ENCODE data around the gene PCSK2. TPM values are rescaled to one million over a fixed set of nuclear protein-coding genes. Genes with fewer than 3 reads are reported as not detected.

Gene PCSK2
- total RNA-seq, 2 donors from 2014 or later, result 1.4 to 1.5 TPM

DNA sequence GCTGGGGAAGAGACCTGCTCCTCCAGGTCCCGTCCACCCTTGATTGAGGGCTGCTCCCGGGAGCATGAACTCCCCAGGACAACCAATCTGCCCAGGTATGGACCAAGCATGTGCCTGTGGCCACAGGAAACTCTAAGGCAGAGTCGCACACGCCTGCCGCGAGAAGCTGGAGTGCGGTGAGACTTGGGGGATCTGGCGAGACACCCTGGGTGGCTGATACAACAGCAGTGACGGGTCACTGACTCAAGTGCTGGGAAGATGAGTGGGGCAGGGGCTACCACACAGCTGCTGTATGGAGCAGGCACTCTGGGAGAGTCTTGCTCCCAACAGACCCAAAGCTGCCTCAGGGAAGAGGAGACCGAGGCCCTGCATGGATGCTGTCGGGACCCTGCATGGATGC is 264.2 kb downstream of the PCSK2 start:
- ATAC-seq (no peak), DNase-seq (no peak)
- intact Hi-C loops (cut with DNase I), result no loop called here

DNA sequence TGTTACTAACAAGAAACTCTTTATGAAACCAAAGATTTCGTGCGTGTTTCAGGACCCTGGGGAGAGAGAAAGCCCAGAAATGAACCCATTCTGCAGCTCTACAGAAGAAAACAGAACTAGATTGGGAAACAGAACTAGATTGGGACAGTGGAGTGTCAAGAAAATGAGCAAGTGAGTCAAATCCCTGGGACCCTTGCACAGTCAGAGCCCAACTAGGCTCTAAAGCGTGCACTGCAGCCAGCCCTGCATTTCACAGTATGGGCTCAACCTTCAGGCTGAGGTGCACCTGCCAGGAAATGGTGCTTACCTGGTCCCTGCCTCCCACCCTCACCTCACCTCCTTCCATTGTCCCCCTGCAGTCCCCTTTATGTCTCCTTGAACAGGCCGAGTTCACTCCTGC is 264.6 kb downstream of the PCSK2 start:
- DNase-seq (no peak), ATAC-seq (no peak)
- intact Hi-C loops (cut with DNase I), result no loop called here

DNA sequence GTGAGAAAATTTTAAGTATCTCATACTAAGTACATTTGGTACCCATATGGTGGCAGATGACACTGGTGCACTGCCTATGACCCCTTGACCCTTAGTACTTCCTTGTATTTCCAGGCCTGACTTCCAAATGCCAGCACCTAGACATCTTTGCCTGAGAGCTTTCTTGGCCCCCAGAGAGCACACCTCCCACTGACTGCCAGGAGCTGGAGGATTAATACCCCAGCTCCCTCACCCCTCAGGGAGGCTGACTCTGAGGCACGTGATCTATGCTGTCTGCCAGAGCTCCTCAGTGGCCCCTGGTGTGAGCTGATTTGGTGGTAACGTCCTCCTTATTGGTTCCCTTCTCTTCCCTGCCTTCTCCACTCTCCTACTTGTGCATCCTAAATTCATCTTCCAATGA is 266.3 kb downstream of the PCSK2 start:
- DNase-seq, result no peak
- intact Hi-C loops (cut with DNase I), result no loop called here
- no peak for ATAC-seq

DNA sequence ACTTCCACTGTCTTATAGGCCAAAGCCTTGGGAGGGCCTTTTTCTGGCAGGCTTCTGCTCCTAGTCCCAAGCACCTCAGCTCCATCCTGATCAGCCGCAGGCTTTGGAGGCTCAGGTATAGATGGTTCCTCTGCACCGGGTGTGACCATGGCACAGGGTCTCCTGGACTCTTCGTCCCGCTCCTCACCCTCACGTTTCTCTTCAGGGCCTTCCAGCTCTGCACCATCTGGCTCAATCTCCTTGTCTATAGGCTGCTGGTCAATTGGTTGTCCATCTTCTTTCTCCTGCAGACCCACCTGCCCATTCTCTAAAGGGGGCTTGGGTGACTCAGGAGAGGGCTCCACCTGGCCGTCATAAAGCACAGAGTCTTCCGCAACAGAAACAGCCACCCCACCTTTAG is 267.4 kb downstream of the PCSK2 start:
- intact Hi-C loops (cut with DNase I), result no loop called here

DNA sequence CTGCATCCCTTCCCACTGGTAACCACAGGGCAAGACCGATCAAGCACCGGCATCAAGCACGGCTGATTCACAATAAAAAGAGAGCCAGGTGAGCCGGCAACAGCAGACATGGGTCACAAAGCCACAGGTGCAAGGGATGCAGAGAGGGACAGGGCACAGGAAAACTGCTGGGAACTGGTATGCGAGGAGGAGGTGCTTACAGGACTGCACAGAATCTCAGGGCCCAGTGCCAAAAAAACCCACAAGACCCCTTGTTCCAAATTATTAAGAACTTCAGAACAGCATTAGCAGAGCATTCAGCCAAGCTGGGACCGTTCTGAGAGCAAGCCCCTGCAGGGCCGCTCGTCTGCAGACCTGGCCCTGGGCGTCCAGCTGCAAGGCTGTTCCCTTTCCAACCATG is 269.0 kb downstream of the PCSK2 start:
- intact Hi-C loops (cut with DNase I), result no loop called here
- DNase-seq (no peak), ATAC-seq (no peak)

More for the DNA sequence above, 267.4 kb downstream of the PCSK2 start:
- DNase-seq (no peak), ATAC-seq (no peak)

DNA sequence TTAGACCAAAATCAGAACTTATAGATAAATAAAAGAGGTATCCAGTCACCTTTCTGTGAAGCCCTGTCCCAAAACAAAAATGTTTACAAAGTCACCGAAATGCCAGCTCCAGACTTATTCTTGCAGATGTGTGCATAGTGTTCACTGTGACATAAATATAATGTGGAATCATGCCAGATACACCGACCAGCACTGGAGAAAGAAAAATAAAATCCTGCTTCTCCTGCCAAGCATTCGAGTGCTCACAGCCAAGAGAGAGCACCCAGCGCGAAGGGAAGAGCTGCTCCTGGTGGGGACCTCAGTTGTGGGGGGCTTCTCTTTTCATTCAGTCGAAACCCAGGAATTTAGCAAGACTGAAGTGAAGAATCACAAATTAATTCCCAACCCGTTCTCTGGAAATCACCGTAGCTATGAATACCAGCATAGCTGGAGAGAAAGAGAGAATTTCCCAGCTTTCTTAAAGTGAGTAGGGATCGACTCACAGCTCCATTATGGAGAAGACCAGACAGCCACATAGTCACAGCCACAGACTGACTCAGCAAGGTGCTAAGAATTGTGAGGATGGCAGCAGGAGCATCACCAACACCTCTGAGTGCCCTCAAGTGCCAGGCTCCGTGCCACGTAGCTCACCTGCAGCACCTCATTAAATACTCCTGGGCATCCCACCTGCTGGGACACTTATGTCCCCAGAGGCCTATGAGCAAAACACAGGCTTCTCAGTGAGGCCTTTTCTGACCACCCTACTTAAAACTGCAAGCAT is 271.2 kb downstream of the PCSK2 start:
- intact Hi-C loops (cut with DNase I), result no loop called here
- ATAC-seq (no peak), DNase-seq (no peak)

DNA sequence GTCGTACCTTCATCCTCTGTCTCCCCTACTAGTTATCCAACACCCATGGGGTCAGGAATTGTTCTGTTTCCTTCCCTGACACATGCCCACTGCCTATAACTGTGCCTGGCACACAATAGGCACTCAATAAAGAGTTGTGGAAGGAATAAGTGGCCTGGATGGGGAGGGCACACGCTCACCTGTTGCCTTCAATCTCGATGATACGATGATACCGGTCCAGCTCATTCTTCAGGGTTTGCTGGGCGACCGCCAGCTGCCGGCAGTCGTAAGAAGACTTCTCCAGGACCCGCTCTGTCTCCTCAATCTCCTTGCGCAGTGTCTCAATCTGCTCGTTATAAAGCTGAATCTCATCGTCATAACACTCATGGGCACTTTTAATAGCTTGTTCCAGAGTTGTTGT is 271.8 kb downstream of the PCSK2 start:
- no peak for DNase-seq
- intact Hi-C loops (cut with DNase I), result no loop called here
- no peak for ATAC-seq

DNA sequence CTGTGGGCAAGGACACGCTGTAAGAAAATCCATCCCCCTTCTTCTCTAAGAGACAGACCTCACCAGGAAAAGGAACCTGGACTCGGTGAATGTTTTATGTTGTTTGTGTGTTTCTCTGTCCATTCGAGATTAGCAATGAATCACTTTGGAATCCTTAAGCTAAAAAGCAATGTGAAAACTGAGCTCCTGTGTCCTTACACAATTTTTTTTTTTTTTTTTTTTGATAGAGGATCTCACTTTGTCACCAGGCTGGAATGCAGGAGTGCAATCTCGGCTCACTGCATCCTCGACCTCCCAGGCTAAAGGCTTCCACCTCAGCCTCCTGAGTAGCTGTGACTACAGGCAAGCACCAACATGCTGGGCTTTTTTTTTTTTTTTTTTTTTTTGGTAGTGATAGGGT is 272.2 kb downstream of the PCSK2 start:
- intact Hi-C loops (cut with DNase I), result no loop called here
- no peak for ATAC-seq

DNA sequence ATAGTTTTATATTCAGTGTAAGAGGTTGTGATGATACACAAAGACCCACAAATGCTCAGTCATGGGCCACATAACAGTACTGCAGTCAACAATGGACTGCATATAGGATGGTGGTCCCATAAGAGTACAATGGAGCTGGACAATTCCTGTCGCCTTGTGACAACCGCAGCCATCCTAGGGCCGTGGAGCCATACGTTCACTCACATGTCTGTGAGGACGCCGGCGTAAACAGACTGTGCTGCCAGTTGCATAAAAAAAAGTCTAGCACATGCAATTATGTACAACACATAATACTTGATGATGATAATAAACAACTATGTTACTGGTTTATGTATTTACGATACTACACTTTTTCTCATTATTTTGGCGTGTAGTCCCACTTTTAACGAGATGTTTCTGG is 273.4 kb downstream of the PCSK2 start:
- DNase-seq (no peak), ATAC-seq (no peak)
- intact Hi-C loops (cut with DNase I), result loop anchor here (10.0 kb wide), 3 partner anchors 395 to 785 kb away; partner anchors contain the start of gene ZNF133 (in 1 of the 2)

More for the DNA sequence above, 272.2 kb downstream of the PCSK2 start:
- no peak for DNase-seq

DNA sequence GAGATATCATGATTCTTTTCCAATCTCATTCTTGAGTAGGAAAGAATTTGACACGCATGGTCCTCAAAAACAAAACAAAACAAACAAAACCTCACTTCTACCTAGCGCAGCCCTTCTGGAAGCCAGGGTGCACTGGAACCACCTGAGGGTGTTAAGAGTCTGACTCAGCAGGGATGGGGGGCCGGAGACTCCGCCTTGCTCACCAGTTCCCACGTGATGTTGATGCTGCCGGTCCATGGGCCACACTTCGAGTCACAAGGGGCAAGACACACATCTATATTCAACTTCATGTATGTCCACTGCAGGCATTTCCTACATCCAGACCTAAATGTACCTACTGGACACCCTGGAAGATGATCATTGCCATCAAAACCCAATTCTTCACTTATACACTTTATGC is 274.0 kb downstream of the PCSK2 start:
- DNase-seq, result no peak

DNA sequence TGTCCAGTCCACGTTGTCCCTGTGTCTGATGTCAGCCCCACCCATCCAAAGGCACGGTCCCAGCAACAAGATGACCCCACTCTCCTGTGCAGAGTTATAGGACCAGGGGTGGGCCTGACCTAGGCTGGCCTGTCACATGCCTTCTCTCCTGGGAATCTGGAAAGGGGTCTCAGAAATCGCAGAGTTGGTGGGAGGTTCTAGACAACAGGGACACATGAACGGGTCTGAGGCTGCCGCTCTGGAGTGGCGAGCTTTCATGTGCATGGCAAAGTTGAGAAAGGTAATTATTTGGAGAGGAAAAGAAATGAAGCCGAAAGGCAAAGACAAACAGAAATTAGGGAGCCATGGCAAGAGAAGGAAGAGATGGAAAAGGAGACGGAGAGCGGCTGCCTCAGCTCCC is 274.9 kb downstream of the PCSK2 start:
- intact Hi-C loops (cut with DNase I), result loop anchor here (2.0 to 10.0 kb wide), 4 partner anchors 393 to 783 kb away; partner anchors contain the start of gene ZNF133 (in 1 of the 2)
- no peak for DNase-seq
- no peak for ATAC-seq

More for the DNA sequence above, 274.0 kb downstream of the PCSK2 start:
- ATAC-seq, result no peak
- intact Hi-C loops (cut with DNase I), result loop anchor here (10.0 kb wide), 3 partner anchors 394 to 784 kb away; partner anchors contain the start of gene ZNF133 (in 1 of the 2)

DNA sequence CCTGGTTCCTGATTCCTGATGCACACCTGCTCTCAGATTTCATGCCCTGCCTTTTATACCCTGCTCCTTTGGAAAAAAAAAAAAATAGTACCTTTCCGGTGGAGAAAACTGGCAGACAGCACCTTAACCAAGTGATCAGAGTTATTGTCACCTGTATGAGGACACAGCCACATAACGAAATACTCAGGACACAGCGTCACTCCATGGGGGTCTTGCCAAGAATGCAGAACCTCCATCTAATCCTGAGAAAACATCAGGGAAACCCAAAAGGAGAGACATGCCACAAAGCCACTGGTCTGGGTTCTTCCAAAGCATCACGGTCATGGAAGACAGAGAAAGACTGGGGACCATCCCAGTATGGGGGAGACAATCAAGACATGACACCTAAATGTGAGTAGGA is 275.3 kb downstream of the PCSK2 start:
- ATAC-seq (no peak), DNase-seq (no peak)
- intact Hi-C loops (cut with DNase I), result loop anchor here (2.0 to 10.0 kb wide), 4 partner anchors 393 to 783 kb away; partner anchors contain the start of gene ZNF133 (in 1 of the 2)

DNA sequence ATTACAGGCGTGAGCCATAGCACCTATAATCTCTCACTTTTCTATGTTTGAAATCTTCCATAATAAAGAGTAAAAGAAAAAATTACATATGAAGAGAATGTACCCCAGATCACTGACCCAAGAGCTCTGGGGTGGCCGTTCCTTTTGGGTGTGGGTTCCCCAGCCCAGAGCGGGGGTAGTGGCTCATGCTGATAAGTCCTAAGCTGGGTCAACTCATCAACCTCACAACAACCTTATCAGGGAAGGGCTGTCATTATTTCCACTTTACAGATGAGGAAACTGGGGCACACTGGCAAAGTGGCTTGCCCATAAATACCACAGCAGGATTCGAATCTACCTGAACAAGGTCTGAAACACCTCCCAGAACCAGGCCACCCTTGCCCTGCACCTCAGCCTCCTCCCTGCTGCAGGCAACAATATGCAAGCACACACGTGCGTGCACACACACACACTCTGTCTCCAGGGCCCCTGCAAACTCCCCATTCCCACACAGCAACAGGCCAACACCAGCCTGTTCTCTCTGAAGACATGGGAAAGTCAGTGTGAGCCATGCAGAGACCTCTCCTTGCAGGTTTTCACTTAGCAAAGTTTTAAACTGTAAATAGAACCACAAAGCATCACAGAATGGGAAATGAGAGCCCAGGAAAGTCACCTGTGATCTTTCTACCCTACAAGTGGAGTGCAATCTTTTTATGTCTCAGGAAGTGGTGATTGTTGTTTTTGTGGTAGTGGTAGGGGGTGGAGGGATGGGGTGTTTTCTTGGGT is 276.6 kb downstream of the PCSK2 start:
- no peak for ATAC-seq
- no peak for DNase-seq

DNA sequence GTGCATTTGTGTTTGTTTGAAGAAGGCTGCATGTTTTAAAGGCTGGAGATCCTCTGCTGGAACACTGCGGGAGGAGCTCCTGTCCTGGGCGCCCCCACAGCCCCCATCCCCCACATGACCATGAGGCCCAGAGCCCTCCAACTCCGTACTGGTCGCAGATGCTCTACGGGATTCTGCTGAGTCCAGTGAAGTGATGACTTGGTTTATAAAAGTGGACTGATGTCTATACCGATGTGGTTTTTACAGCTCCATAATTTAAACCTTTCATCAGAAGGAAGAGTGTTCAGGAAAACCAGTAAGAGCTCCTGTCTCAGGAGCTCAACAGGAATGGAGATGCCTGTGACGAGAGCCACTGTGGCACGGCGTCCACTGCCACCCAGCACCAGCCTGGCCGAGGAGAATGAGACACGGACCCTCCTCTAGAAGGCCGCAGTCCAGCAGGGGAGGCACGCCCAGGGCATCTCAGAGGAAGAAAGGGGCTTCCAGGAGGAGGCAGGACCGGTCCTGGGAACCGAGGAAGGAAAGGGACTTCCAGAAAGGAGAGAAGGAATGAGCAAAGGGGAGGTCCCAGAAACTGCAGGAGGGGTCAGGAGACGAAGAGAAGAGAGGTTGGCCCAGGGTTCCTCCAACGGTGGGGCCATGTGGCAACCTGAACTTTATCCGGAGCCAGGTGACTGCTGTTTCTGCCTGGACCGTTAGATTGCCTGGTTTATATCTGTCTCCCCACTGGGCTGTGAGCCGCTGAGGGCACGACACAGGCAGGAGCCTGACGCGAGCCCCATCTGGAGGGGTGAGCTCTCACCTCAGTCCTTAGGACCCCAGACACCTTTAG is 277.4 kb downstream of the PCSK2 start:
- DNase-seq (no peak), ATAC-seq (peak; percentile 49 to 58)
- intact Hi-C loops (cut with DNase I), result loop anchor here (2.0 to 10.0 kb wide), 4 partner anchors 391 to 781 kb away; partner anchors contain the start of gene ZNF133 (in 1 of the 2)

More for the DNA sequence above, 276.6 kb downstream of the PCSK2 start:
- intact Hi-C loops (cut with DNase I), result loop anchor here (2.0 to 10.0 kb wide), 5 partner anchors 391 to 781 kb away; partner anchors contain the start of gene ZNF133 (in 1 of the 2)

DNA sequence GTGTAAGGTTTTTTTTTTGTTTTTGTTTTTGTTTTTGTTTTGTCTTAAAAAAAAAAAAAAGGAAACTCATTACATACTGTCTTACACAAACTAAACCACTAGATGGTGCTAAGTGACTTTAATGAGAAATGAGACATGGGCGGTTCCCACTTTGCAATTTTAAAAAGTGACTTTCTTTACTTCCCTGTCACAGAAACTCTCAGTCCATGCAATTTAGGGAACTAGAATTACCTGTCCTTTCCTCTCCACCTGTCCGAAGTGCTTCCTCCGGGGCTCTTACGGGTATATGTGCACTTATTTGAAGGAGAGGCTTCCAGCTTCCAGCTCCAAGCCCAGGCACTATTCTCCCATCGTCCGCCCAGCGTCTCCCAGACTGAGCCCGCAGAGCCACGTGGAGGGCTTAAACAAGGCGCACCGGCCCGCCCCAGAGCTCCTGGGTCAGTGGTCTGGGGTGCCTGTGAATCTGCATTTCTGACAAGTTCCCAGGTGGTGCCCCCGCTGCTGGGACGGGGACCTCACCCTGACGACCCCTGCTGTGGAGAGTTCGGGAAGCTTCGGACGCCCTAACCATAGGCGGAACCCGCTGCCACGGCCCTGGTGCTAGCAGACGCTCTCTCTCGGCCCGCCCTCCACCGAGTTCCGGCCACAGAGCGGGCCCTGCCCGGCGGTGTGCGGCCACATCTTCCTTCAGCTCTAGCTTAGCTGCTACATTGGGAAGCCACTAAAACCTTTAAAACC is 278.2 kb downstream of the PCSK2 start:
- ATAC-seq, result peak; percentile 88 to 89
- intact Hi-C loops (cut with DNase I), result loop anchor here (2.0 to 10.0 kb wide), 5 partner anchors 390 to 780 kb away; partner anchors contain the start of gene ZNF133 (in 1 of the 2)
- peak; percentile 78 for DNase-seq

DNA sequence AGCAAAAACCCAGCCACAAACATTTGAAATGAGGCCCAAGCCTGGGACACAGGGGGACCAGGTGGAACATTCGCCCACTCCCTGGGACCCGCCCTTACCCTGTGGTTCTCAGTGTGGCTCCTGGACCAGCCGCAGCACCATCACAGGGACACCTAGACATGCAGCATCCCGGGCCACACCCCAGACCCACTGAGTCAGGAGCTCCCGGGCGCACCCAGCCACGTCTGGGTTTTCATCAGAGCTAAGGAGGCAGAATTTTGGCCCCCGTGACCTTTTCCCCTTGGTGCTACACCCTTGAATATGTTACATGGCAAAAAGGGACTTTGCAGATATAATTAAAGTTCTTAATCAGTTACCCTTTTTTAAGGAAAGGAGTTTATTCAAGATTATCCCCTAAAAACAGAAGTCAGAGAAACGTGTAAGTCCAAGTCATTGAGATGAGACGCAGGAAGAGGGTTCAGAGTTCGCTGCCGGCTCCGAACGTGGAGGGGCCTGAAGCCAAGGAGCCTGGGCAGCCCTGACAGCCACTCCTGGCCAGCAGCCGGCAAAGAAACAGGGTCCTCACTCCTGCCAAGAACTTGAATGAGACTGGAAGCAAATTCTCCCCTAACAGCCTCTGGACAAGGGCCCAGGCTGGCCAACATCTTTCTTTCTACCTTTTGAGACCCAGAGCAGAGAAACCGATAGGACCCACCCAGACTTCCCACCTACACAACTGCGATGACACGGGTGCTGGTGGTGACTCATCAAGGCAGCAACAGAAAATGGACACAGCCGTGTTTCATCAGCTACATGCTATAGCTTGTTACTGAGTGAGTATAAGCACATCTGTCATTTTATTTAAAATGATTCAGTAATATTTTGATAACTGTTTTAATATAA is 279.0 kb downstream of the PCSK2 start:
- intact Hi-C loops (cut with DNase I), result loop anchor here (2.0 to 10.0 kb wide), 5 partner anchors 389 to 779 kb away; partner anchors contain the start of gene ZNF133 (in 1 of the 2)
- ATAC-seq (peak in 1 of 2 donors; percentile 24), DNase-seq (no peak)

DNA sequence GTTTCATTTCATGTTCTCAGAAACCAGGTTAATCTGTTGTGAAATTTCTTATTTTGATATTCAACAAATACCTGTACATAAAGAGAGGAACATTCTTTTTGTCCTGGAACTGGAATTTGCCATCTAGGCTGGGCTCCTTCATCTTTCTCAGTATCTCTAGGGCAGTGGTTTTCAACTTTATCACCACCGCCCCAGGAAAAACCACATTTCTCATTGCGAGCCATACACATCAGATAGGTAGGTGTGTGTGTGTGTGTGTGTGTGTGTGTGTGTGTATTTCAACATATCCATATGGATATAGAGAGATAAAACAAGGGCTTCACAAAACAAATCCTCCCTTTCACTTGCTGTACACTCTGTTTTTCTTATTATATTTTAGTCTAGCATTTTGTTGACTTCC is 280.2 kb downstream of the PCSK2 start:
- no peak for ATAC-seq
- intact Hi-C loops (cut with DNase I), result loop anchor here (5.0 to 10.0 kb wide), 4 partner anchors 388 to 778 kb away; partner anchors contain the start of gene ZNF133 (in 1 of the 2)
- DNase-seq, result no peak
